Activated effector memory CD4-positive, alpha-beta T cell treated with Interleukin-2 at 50 U/mL for 16 hours (primary cell): Measurements from ENCODE around the gene ANO2.

Experiments used
- DNase-seq: peaks from one replicate; pipeline ENCODE4 v3.0.0-alpha.2; 2020

ANO2 gene

DNA sequence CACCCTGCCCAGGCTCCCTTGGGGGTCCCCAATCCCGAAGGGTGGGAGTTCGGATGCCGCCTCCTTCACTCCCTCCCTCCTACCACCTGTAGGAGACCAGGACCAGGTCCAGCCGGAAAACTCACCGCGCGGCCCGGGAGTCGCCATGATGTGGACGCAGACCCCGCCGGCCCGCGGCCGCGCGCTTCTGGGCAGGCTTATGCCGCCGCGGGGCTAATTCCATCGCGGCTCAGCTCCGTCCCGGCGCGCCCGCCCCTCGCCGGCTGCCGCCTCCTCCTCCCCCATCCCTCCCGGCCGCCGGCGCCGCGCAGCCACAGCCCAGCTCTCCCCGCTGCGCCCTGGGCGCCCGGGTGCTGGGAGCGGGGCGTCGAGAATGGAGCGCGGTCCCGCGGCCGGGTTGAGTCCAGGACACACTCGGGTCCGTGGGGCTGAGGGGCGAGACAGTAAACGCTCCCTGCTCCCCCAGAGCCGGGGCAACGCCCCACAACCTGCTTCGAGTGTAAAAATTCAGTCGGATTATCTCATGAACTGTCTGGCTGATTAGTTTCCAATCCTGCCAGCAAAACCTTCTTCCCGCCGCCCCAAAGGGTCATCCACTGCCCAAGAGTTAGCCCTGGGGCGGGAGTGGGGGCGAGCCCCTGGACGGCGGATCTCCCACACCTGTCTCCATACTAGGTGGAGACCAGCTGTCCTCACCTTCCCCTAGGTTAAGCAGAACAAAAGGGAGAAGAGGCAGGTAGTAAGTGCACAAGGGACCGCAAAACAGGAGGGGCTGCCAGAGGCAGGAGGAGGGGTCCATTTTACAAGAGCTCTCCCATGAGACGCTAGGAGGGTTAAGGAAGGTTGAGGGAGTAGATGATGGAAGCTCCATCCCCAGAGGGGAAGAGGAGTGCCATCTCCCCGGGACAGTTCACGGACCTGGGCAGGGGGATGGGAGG is at the start of gene ANO2:
ANO2 (minus strand) TSS at position 189 of the 938 bp plus-strand sequence; CDS start at position 147, 42 bp downstream.
- no peak for DNase-seq

DNA sequence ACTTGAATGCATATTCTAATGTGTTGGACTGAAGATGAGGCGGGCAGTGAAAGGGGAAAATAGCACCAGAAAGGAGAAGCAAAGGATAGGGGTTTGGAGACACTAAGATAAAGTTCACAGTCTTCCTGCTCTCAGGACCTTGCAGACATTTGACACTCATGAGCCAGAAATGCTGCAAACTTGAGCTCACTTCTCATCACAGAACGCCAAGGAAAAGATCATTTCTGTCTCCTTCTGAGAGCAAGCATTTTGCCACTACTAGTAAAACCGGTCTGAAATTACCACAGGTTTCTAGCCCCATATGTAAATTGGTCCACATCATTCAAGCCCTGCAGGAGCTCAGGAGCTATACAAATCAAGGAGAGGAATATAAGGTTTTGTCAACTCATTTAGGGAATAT is 44.6 kb upstream of the ANO2 start:
- no peak for DNase-seq

DNA sequence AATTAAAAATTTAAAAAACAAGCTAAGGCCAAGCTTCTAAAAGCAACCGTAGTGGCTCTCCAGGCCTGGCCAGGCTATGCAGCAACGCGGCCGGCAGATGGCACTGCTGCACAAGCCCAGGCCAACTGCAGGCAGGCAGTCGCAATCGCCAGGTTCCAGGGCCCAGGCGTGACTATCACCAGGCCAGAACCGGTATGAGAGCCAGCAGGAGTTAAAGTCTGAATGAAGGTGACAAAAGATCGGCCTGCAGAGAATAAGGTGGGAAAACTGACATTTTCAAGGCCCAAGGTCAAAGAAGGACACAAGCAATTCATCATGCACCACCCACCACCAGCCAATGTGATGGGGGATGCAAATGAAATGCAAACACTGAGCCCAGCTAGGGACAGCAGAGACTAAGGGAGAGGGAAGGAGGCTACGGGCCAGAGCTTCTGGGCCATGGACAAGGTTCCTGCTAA is 43.6 kb upstream of the ANO2 start:
- DNase-seq, result peak; percentile 48

DNA sequence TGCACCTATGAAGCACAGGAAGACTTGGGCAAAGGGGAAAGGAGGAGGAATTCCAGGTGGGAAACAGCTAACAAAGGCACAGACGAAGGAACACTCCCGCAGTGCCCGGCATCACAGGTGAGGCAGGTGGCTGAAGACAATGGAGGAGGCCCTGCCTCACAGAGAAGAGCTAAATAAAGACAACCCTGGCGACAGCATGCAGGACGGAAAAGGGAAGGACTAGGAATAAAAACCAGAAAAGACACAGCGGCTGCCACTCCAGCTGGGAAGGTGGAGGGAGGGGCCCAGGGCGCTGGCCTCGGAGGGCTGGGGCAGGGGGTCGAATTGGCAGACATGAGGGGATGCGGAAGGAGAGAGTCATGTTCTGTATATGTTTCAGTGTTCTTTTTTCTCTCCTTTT is 43.0 kb upstream of the ANO2 start:
- DNase-seq, result no peak

GRCh38 chr12:5987573-5987972 is 42.5 kb upstream of the ANO2 start:
- DNase-seq, result no peak

DNA sequence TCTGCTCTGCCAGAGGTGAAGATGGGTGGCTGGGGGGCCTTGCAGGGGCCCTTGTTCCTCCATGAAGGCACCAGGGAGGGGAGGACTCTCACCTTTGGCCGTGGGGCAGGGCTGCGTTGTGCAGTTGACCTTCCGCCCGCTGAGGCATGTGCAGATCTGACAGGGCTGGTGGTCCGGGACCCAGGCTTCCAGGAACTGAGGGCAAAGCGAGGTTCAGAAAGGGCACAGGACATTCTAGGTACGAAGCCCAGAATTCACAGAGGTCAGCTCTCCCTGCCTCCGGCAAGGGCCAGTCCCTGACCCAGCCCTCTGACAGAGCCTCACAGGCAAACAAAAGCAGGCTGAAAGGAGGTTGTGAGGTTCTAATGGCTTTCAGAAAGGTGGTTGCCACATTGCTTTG is 40.4 kb upstream of the ANO2 start:
- DNase-seq, result no peak

- no peak for DNase-seq
Measured at GRCh38 chr12:5984873-5985272, 39.8 kb upstream of the ANO2 start.

DNA sequence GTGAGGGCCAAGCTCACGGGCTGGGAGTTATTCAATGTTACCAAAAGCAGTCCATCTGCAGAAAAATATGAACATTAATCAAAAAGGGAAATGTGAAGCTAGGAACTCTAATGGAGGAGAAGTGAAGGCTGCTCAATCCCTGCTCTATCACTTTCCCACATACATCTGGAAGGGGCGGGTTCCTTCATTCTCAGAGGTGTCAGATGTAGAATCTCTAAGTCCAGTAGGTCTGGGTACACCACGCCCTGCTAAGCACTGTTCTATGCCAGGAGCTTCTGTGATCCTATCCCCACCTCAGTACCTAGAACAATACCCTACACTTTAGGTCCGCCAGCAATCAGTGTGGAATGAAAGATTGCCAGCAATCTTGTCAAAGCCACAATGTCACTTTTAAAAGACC is 37.0 kb upstream of the ANO2 start:
- DNase-seq, result no peak

GRCh38 chr12:5977556-5977955 is 32.5 kb upstream of the ANO2 start:
- no peak for DNase-seq

DNA sequence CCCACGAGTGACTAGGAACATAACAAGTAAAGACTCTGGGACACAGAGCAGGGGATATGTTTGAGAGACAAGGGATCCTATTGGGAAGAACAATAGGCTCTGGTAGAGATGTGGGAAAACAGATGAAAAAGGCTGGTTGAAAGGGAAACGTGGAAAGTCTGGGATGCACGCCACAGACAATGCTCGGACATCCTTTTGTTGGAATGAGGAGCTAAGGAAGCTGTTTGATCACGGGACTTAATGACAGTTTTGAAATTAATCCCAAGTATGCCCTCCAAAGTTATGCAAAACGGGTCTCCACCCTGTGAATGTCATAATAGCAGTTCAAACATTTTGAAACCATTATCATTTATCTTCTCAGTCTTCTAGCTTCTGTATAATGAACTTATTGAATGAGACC is 31.7 kb upstream of the ANO2 start:
- no peak for DNase-seq

DNA sequence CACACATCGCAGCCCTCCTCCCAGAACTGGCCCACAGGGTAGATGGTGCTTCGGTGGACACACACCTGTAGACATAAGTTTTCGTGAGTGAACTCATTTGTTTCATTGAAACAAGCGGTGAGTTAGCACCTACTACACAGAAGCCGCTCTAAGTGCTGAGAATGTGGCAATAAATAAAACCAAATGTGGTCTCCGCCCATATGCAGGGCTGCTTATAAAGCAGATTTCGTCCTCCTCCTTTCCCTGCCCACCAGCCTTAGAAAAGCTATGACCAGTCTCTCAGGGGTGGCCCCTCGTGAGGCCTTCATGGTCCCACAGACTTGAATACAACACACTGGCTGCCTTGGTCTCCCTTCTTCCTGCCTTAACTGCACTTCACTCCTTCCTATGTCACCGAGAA is 31.1 kb upstream of the ANO2 start:
- no peak for DNase-seq

- DNase-seq, result no peak
Measured at GRCh38 chr12:5973461-5974115, 28.5 kb upstream of the ANO2 start.

- no peak for DNase-seq
Measured at GRCh38 chr12:5972387-5972786, 27.3 kb upstream of the ANO2 start.

- DNase-seq, result no peak
Measured at GRCh38 chr12:5971194-5971850, 26.3 kb upstream of the ANO2 start.

GRCh38 chr12:5969974-5970690 is 25.1 kb upstream of the ANO2 start:
- DNase-seq, result no peak

DNA sequence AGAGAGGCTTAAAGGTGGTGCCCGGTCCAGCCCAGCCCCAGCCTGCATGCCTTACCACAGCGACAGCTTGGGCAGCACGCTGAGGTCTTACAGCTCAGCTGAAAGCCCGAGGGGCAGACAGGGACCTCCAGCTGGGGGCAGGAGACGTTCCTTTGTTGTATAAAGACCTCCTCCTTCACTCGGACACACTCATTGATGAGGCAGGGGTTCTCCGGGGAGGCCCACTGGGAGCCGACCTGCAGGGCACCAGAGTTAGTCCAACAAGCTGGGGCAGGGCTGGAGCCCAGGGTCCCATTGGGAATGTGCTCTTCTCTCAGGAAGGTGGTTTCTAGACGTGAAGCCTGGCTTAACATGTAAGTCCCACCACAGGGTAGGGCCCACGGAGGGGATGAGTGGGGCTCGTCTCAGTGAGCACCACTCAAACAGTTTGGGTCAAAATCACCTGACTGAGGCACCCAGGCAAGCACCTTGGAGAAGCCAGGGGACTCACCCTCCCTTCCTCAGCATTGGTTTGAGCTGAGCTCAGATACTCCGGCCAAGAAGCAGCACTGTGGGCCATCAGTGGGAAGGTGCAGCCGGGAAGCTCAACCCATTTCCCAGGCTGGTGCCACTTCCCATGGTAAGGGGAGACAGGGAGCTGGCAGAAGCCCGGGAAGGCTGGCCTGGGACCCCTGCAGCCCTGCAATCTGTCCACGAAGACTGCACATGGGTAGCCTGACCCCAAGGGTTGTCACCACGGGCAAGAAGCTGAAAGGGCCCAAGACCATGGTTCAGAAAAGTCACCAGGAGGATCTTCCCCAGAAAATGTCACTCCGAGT is 24.3 kb upstream of the ANO2 start:
- no peak for DNase-seq

DNA sequence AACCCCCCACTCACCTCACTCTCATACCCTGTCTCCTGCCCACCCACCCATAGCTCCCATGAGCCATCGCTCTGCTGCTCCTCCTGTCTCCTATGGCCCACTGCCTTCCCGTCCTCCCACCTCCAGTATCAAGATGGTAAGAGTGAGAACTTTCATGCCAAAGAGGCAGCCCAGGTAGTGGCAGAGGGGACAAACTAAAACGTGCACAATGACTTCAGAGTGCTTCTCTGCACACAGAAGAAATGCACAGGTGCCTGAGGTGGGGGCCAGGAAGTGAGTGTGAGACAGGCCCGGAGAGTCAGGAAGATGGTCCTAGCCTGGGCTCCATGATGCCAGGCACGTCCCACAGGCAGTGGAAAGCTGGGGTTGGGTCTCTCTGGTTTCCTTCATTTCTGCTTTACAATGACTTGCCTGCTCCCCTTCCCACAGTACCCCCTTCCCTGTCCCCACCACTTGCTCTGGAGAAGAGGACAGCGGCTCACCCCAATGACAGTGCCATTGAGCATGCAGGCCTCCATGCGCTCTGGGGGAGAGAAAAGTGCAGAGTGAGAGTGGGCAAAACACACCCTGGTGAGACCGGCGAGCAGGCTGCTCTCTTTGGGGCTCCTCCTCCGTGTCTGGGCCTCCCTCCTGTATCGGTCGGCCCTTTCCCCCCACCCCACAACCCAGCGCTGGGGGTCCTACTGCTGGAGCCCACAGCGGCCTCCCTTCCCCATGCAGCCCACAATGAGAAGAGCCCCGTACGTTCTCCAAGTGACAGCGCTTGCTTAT is 22.8 kb upstream of the ANO2 start:
- no peak for DNase-seq

DNA sequence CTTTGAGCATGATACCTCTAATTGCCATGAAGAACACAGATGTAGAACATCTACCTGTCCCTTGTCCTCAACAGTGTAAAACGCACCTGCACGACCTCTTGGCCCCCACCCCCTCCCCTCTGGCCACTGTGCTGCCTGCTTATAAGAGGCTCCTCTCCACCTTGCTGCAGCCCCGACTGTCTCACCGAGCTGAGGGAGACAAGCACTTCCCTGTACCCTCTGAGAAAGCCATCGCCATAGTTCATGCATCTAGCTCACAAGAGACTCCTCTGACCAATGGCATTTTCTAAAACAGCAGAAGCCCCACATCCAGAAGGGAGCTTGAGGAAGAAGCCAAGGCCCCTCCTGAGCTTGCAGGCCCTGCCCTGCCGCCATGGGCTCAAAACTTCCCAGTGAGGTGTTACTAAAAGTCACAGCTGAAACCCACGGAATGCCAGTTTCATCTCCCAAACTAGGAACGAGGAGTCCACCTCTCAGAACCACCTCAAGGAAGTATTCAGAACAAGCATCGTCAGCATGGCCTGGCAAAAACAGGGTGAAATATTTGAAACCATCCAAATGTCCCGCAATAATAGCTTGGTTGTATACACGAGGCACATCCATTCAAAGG is 21.5 kb upstream of the ANO2 start:
- no peak for DNase-seq

DNA sequence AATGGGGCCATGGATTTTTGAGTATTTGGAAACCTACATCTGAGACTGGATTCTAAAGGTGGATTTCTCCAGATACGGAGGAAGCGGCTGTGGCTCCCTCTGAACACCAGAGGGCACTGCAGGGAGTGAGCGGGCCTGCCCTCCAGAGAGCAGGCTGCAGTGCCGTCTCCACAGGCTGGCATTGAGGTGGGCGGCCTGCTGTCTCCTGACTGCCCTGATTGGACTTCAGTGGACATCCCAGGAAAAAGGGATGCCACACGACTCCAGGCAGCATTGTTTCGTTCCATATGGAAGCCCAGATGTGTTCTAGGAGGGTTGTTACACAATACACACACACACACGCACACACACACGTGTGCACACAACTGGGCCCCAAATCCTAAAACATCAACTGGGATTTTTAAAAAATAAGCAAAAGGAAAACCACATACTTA is 20.9 kb upstream of the ANO2 start:
- DNase-seq, result peak; percentile 6
